ENCODE measurements around the gene CARMIL1.

Gene CARMIL1

DNA sequence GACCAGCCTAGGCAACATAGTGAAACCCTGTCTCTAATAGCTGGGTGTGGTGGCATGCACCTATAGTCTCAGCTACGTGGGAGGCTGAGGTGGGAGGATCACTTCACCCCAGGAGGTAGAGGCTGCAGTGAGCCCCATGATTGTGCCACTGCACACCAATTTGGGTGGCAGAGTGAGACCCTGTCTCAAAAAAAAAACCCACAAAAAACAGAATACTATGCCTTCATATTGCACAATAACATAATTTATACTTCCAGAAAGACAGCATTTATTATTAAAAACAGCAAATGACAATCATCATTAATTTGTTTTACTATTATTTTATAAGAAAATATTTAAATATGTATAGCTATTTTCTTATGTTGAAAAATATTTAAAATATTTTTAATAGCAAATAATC, 30.0 kb upstream of the CARMIL1 start:
- TF ChIP-seq, protein P1, sequence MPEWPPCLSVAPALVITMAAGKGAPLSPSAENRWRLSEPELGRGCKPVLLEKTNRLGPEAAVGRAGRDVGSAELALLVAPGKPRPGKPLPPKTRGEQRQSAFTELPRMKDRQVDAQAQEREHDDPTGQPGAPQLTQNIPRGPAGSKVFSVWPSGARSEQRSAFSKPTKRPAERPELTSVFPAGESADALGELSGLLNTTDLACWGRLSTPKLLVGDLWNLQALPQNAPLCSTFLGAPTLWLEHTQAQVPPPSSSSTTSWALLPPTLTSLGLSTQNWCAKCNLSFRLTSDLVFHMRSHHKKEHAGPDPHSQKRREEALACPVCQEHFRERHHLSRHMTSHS (tag by site-specific recombination; IDR thresholded peaks at IDR 0.05): no peak
- Histone ChIP-seq H3K4me1 (ENCODE audit: control insufficient read depth, insufficient read depth, low read length) (peaks cover 17% of the 10 kb centered on the region; the same call in 1 of the 2 replicates), H3K9me3 (ENCODE audit: control insufficient read depth, insufficient read depth, low read depth, low read length) (no peaks in the 10 kb centered on the region), H3K27ac (ENCODE audit: extremely low read depth, low read depth, low read length) (no peak overlapping the region), H3K36me3 (ENCODE audit: control insufficient read depth in 2 of 2, insufficient read depth in 1 of 2, low read length in 2 of 2) (no peaks in the 10 kb centered on the region), H3K4me3 (ENCODE audit: low read depth, low read length) (no peak overlapping the region)
- ChIA-PET POLR2A (no interaction called here), CTCF (interaction anchor here (0.7 to 2.7 kb wide), 5 partner anchors 16 to 353 kb away, joined by 3 to 12 read pairs (median 7); partner anchors contain the start of gene CARMIL1)

DNA sequence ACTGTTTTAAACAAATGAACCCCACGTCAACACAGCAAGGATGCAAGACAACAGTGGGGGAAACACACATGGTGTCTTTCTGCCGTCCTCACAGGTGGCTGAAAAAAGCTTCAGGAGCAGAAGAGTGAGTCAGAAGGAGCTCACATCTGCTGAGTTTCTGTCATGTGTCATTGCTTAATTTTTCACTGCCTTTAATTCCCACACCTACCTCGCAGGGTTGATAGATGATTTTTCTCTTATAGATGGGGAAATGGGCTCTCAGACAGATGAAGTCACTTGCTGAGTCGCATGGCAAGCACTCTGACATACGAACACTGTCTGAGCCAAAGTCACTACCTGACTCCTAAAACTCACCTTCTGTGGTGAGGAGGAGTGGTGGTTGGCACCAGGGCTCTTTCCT, 28.3 kb upstream of the CARMIL1 start:
- no peak overlapping the region for H3K4me3 ChIP-seq (ENCODE audit: low read depth, low read length)
- ChIA-PET POLR2A (no interaction called here), CTCF (interaction anchor here (0.6 to 5.4 kb wide), 7 partner anchors 11 to 1776 kb away, joined by 3 to 35 read pairs (median 6); partner anchors contain the start of gene CARMIL1)
- TF ChIP-seq PRDM1 (tag by site-specific recombination; IDR thresholded peaks at IDR 0.05) (0 out of 2 replicates have a peak, but pooled peaks have one; percentile 5), ZNF791 (tag by site-specific recombination; IDR thresholded peaks at IDR 0.05) (no peak), ZNF596 (tag by site-specific recombination; IDR thresholded peaks at IDR 0.05) (no peak), ZNF600 (tag by site-specific recombination; IDR thresholded peaks at IDR 0.05) (0 out of 2 replicates have a peak, but pooled peaks have one; percentile 14), ZBTB17 (tag by site-specific recombination; IDR thresholded peaks at IDR 0.05) (peak; percentile 49; the same call in 1 of the 2 replicates)
- H3K9me3 ChIP-seq (ENCODE audit: control insufficient read depth, insufficient read depth, low read depth, low read length): no peaks in the 10 kb centered on the region
- H3K36me3 ChIP-seq (ENCODE audit: control insufficient read depth in 2 of 2, insufficient read depth in 1 of 2, low read length in 2 of 2): no peaks in the 10 kb centered on the region; a peak in 1 of 3 replicates
- no peak overlapping the region for H3K27ac ChIP-seq (ENCODE audit: extremely low read depth, low read depth, low read length)
- peaks cover 17% of the 10 kb centered on the region; the same call in 1 of the 2 replicates for H3K4me1 ChIP-seq (ENCODE audit: control insufficient read depth, insufficient read depth, low read length)

DNA sequence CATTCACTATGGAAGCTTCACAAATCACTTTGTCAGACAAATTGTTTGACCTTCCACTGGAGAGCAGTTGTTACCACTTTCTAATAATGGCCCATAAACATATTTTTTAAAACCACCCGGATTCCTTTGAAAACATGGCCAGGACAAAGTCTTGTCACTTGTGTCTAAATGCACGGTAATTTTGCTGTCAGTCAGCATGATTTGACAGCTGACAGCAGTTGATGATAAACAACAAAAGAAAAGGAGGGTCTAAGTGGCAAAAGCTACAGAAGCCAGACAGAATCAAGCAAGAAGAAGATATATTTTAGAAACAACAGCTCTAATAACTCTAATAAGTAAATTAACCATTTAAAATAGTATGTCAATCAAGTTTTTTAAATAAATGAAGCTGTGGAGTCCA, 27.7 kb upstream of the CARMIL1 start:
- Histone ChIP-seq H3K36me3 (ENCODE audit: control insufficient read depth in 2 of 2, insufficient read depth in 1 of 2, low read length in 2 of 2) (no peaks in the 10 kb centered on the region; a peak in 1 of 3 replicates), H3K4me3 (ENCODE audit: low read depth, low read length) (no peak overlapping the region), H3K4me1 (ENCODE audit: control insufficient read depth, insufficient read depth, low read length) (peaks cover 17% of the 10 kb centered on the region; the same call in 1 of the 2 replicates), H3K27ac (ENCODE audit: extremely low read depth, low read depth, low read length) (no peak overlapping the region), H3K9me3 (ENCODE audit: control insufficient read depth, insufficient read depth, low read depth, low read length) (no peaks in the 10 kb centered on the region)
- ChIA-PET POLR2A (no interaction called here), CTCF (interaction anchor here (0.6 to 5.4 kb wide), 8 partner anchors 10 to 1777 kb away, joined by 3 to 35 read pairs (median 6); partner anchors contain the start of gene CARMIL1)
- TF ChIP-seq ZNF560 (tag by site-specific recombination; IDR thresholded peaks at IDR 0.05; ENCODE audit: borderline replicate concordance): no peak
- no peak for TF ChIP-seq GLI4 (tag by site-specific recombination; IDR thresholded peaks at IDR 0.05)
- no peak for TF ChIP-seq ZEB2 (tag by site-specific recombination; IDR thresholded peaks at IDR 0.05)
- TF ChIP-seq, protein P2, sequence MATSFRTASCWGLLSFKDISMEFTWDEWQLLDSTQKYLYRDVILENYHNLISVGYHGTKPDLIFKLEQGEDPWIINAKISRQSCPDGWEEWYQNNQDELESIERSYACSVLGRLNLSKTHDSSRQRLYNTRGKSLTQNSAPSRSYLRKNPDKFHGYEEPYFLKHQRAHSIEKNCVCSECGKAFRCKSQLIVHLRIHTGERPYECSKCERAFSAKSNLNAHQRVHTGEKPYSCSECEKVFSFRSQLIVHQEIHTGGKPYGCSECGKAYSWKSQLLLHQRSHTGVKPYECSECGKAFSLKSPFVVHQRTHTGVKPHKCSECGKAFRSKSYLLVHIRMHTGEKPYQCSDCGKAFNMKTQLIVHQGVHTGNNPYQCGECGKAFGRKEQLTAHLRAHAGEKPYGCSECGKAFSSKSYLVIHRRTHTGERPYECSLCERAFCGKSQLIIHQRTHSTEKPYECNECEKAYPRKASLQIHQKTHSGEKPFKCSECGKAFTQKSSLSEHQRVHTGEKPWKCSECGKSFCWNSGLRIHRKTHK (tag by site-specific recombination; IDR thresholded peaks at IDR 0.05): no peak
- no peak for TF ChIP-seq ZNF549 (tag by site-specific recombination; IDR thresholded peaks at IDR 0.05)
- no peak for TF ChIP-seq ZNF600 (tag by site-specific recombination; IDR thresholded peaks at IDR 0.05)
- TF ChIP-seq PBX3 (CRISPR knock-in tag; IDR thresholded peaks at IDR 0.05): no peak
- no peak for TF ChIP-seq ZBTB7A (tag by site-specific recombination; IDR thresholded peaks at IDR 0.05; ENCODE audit: low read depth)
- no peak for TF ChIP-seq SALL2 (tag by site-specific recombination; IDR thresholded peaks at IDR 0.05; ENCODE audit: borderline replicate concordance)
- no peak for TF ChIP-seq ZFP3 (tag by site-specific recombination; IDR thresholded peaks at IDR 0.05; ENCODE audit: low read depth)
- no peak for TF ChIP-seq ZNF202 (tag by site-specific recombination; IDR thresholded peaks at IDR 0.05; ENCODE audit: borderline replicate concordance)
- TF ChIP-seq ZNF157 (tag by site-specific recombination; IDR thresholded peaks at IDR 0.05): no peak
- TF ChIP-seq ZNF449 (tag by site-specific recombination; IDR thresholded peaks at IDR 0.05): no peak
- TF ChIP-seq ZNF701 (tag by site-specific recombination; IDR thresholded peaks at IDR 0.05): no peak
- TF ChIP-seq ZNF596 (tag by site-specific recombination; IDR thresholded peaks at IDR 0.05): no peak
- TF ChIP-seq MZF1 (tag by site-specific recombination; IDR thresholded peaks at IDR 0.05; ENCODE audit: borderline replicate concordance): no peak
- TF ChIP-seq ZNF132 (tag by site-specific recombination; IDR thresholded peaks at IDR 0.05; ENCODE audit: borderline replicate concordance): no peak
- TF ChIP-seq ZNF677 (tag by site-specific recombination; IDR thresholded peaks at IDR 0.05): no peak
